ENCODE results near the gene GRK5. TPM values are rescaled to one million over a fixed set of nuclear protein-coding genes. Genes with fewer than 3 reads are reported as not detected.
"Not testable (repeated sequence)": the region's sequence is repeated elsewhere in the genome, so short reads cannot be mapped to it uniquely, and the experiment has no call there.

GRK5 gene
- total and polyA plus RNA-seq, 7 donors, result 7.9 to 32.4 (median 19.8) TPM

- WGBS, 2 donors, result 88 to 96% methylated on average over 3 of the region's 3 CpGs
Observed at GRCh38 chr10:119431773-119432135, 224.4 kb downstream of the GRK5 start.

GRCh38 chr10:119434942-119435341, 227.6 kb downstream of the GRK5 start:
- H3K27me3 ChIP-seq; H3K4me1 ChIP-seq; intact Hi-C loops (cut with DNase I); H3K9me3 ChIP-seq; H3K27ac ChIP-seq; H3K4me3 ChIP-seq; DNase-seq: not testable (repeated sequence)
- 94 to 96% methylated on average over 5 of the region's 5 CpGs for WGBS, 2 donors
- peaks cover 0 to 66% (median 25%) of the 10 kb centered on the region in 4 donors for H3K36me3 ChIP-seq

More at GRCh38 chr10:119431773-119432135, 224.4 kb downstream of the GRK5 start:
- Histone ChIP-seq H3K4me1 (no peaks in the 10 kb centered on the region), H3K36me3 (peaks cover 6 to 79% (median 36%) of the 10 kb centered on the region in 4 donors), H3K9me3 (no peaks in the 10 kb centered on the region), H3K4me3 (no peak overlapping the region), H3K27me3 (no peaks in the 10 kb centered on the region), H3K27ac (no peak overlapping the region)
- TF ChIP-seq EP300 (IDR thresholded peaks at IDR 0.05) (no peak), POLR2A (IDR thresholded peaks at IDR 0.05) (no peak), POLR2AphosphoS5 (IDR thresholded peaks at IDR 0.05) (no peak), CTCF (IDR thresholded peaks at IDR 0.05) (no peak)
- intact Hi-C loops (cut with DNase I), result no loop called here
- no peak for DNase-seq

- Histone ChIP-seq H3K9me3 (no peaks in the 10 kb centered on the region), H3K27ac (no peak overlapping the region), H3K4me3 (no peak overlapping the region), H3K36me3 (peaks cover 0 to 49% (median 16%) of the 10 kb centered on the region in 4 donors), H3K4me1 (peaks cover 0 to 15% (median 7%) of the 10 kb centered on the region in 4 donors), H3K27me3 (no peaks in the 10 kb centered on the region)
- intact Hi-C loops (cut with DNase I), result no loop called here
- 93 to 95% methylated on average over 2 of the region's 2 CpGs for WGBS, 2 donors
- no peak for DNase-seq
- TF ChIP-seq POLR2A (IDR thresholded peaks at IDR 0.05) (no peak), POLR2AphosphoS5 (IDR thresholded peaks at IDR 0.05) (no peak), EP300 (IDR thresholded peaks at IDR 0.05) (no peak), CTCF (IDR thresholded peaks at IDR 0.05) (no peak)
Observed at GRCh38 chr10:119438717-119439116, 231.3 kb downstream of the GRK5 start.

GRCh38 chr10:119439922-119440321, 232.6 kb downstream of the GRK5 start:
- TF ChIP-seq POLR2AphosphoS5 (IDR thresholded peaks at IDR 0.05) (no peak), EP300 (IDR thresholded peaks at IDR 0.05) (no peak), POLR2A (IDR thresholded peaks at IDR 0.05) (no peak), CTCF (IDR thresholded peaks at IDR 0.05) (no peak)

GRCh38 chr10:119441151-119441821, 233.9 kb downstream of the GRK5 start:
- peak overlapping the region; percentile 59 to 77 (median 61) for H3K27ac ChIP-seq
- WGBS, 2 donors, result 73 to 74% methylated on average over 18 of the region's 18 CpGs
- H3K4me1 ChIP-seq, result peaks cover 0 to 21% (median 7%) of the 10 kb centered on the region in 4 donors
- no peak for TF ChIP-seq CTCF (IDR thresholded peaks at IDR 0.05)
- TF ChIP-seq EP300 (IDR thresholded peaks at IDR 0.05), result no peak
- TF ChIP-seq POLR2AphosphoS5 (IDR thresholded peaks at IDR 0.05), result peak in 3 of 4 donors; percentile 39 to 62 (median 40)
- no peak for TF ChIP-seq POLR2A (IDR thresholded peaks at IDR 0.05)
- intact Hi-C loops (cut with DNase I), result loop anchor here (2.0 kb wide), 1 partner anchor 22 kb away; no protein-coding TSS in a partner anchor
- H3K27me3 ChIP-seq, result no peaks in the 10 kb centered on the region
- peaks cover 0 to 35% (median 14%) of the 10 kb centered on the region in 4 donors for H3K36me3 ChIP-seq
- peak; percentile 82 for DNase-seq
- H3K9me3 ChIP-seq, result no peaks in the 10 kb centered on the region
- no peak overlapping the region for H3K4me3 ChIP-seq

More at GRCh38 chr10:119439922-119440321, 232.6 kb downstream of the GRK5 start:
- peak overlapping the region in 3 of 4 donors; percentile 8 to 77 (median 31) for H3K27ac ChIP-seq
- H3K9me3 ChIP-seq, result no peaks in the 10 kb centered on the region
- no peak for DNase-seq
- H3K36me3 ChIP-seq, result peaks cover 0 to 42% (median 17%) of the 10 kb centered on the region in 4 donors
- peaks cover 0 to 15% (median 7%) of the 10 kb centered on the region in 4 donors for H3K4me1 ChIP-seq
- no peak overlapping the region for H3K4me3 ChIP-seq
- WGBS, 2 donors, result 75 to 80% methylated on average over 5 of the region's 5 CpGs
- no peaks in the 10 kb centered on the region for H3K27me3 ChIP-seq
- intact Hi-C loops (cut with DNase I), result loop anchor here (2.0 kb wide), 1 partner anchor 21 kb away; no protein-coding TSS in a partner anchor

Measured in sigmoid colon (tissue), 7 donors.